Central memory CD8-positive, alpha-beta T cell (primary cell): ENCODE results near the gene HMG20B.
"Not testable (repeated sequence)": the region's sequence is repeated elsewhere in the genome, so short reads cannot be mapped to it uniquely, and the experiment has no call there.

Source experiments
- ATAC-seq: fragments of 150-1000 bp; cut with Tn5 transposase; replicated peaks from 2 replicates; pipeline ENCODE4 v1.10.0; 2022; ENCODE audit warnings: mild to moderate bottlenecking, moderate FRiP score, moderate number of reproducible peaks; ENCODE audit not compliant: poor library complexity, severe bottlenecking; ENCODE audit errors: extremely low read depth
- DNase-seq, 2 donors: peaks; one replicate each; pipeline ENCODE4 v3.0.0; 2021; ENCODE audit warnings: low spot score in 2 of 2
- H3K27ac Mint-ChIP-seq: one replicate; pipeline ENCODE4 v1.8.0; 2022; ENCODE audit warnings: low read depth, mild to moderate bottlenecking, moderate library complexity, mixed read lengths
- H3K27me3 Mint-ChIP-seq: one replicate; pipeline ENCODE4 v1.8.0; 2022; ENCODE audit warnings: mixed read lengths
- H3K36me3 Mint-ChIP-seq: one replicate; pipeline ENCODE4 v1.8.0; 2022; ENCODE audit warnings: mild to moderate bottlenecking, moderate library complexity, mixed read lengths; ENCODE audit not compliant: insufficient read depth
- H3K4me1 Mint-ChIP-seq: one replicate; pipeline ENCODE4 v1.8.0; 2022; ENCODE audit warnings: mixed read lengths
- H3K4me3 Mint-ChIP-seq: one replicate; pipeline ENCODE4 v1.8.0; 2022; ENCODE audit warnings: mild to moderate bottlenecking, moderate library complexity, mixed read lengths
- H3K9me3 Mint-ChIP-seq: one replicate; pipeline ENCODE4 v1.8.0; 2022; ENCODE audit warnings: mixed read lengths

Gene HMG20B

DNA sequence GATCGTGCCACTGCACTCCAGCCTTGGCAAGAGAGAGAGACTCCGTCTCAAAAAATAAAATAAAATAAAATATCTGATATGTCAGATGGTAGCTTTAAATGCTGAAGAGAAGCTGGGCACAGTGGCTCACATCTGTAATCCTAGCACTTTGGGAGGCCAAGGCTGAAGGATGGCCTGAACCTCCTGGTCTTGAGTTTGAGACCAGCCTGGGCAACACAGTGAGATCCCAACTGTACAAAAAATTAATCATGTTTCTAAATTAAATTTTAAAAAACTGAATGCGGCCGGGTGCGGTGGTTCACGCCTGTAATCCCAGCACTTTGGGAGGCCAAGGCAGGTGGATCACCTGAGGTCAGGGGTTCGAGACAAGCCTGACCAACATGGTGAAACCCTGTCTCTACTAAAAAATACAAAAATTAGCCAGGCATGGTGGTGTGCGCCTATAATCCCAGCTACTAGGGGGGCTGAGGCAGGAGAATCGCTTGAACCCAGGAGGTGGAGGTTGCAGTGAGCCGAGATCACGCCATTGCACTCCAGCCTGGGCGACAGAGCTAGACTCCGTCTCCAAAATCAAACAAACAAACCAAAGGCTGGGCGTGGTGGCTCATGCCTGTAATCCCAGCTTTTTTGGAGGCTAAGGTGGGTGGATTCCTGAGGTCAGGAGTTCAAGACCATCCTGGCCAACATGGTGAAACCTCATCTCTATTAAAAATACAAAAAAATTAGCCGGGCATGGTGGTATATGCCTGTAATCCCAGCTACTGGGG, 11.5 kb downstream of the HMG20B start:
- DNase-seq, H3K9me3 Mint-ChIP-seq, H3K27ac Mint-ChIP-seq, H3K4me3 Mint-ChIP-seq, H3K4me1 Mint-ChIP-seq, ATAC-seq, H3K36me3 Mint-ChIP-seq, H3K27me3 Mint-ChIP-seq: not testable (repeated sequence)

DNA sequence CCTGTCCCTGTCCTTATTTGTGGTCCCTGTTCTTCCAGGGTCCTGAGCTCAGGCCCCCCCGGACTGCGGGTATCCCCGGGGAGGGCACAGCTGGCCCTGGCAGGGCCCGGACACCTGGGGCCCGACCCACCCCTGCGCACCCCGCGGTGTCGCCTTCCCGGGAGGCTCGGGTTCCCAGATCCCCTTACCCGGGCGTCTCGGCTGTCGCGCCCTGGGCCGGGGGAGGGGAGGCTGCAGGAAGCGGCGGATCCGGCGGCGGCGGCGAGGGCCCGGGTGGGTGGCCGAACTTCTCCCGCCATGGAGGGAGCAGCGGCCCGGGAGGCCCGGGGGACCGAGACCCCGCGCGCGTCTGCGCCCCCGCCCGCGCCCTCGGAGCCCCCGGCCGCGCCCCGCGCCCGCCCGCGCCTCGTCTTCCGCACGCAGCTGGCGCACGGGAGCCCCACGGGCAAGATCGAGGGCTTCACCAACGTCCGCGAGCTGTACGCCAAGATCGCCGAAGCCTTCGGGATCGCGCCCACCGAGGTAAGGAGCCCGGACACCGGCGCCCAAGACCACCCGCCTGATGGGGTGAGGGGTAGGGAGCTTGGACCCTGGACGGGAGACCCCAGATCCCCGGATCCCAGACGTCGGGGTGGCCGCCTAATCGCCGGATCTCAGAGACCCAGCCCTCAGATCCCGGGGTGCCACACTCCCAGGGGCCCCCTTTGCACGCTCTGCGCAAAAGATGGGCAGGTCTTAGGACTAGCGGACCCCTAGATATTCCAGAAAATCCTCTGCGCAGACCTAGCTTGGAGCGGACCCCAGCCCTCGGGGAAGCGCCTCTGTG, 12.8 kb downstream of the HMG20B start, which contains the start of gene GIPC3:
Gene GIPC3 (plus strand): TSS at position 178 of the 826 bp plus-strand sequence. CDS start 120 bp downstream, at position 298.
- H3K9me3 Mint-ChIP-seq = no peaks in the 10 kb centered on the region
- H3K4me3 Mint-ChIP-seq = no peak within 1 kb of the TSS
- H3K36me3 Mint-ChIP-seq = no peaks in the 10 kb centered on the region
- no peaks in the 10 kb centered on the region for H3K4me1 Mint-ChIP-seq
- no peaks in the 10 kb centered on the region for H3K27me3 Mint-ChIP-seq
- no peak within 1 kb of the TSS for H3K27ac Mint-ChIP-seq
- ATAC-seq = no peak
- no peak for DNase-seq

DNA sequence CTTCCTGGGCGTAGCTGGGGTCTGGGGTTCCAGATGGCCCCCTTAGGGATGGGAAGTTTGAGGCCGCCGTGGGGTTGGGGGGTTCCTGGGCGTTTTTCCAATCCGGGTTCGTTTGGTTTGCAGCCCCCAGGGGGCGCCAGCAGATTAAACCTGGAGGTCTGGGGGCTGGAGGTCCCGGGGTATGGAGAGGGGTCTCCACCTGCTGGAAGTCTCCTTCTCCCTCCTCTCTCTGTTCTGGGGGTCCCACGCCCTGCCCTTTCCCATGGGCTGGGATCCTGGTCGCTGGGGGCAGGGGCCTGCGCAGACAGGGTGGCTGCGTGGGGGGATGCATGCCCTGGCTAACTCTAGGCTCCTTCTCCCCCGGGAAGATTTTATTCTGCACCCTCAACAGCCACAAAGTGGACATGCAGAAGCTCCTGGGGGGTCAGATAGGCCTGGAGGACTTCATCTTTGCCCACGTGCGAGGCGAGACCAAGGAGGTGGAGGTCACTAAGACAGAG, 13.4 kb downstream of the HMG20B start:
- Mint-ChIP-seq H3K9me3 (no peaks in the 10 kb centered on the region), H3K4me1 (no peaks in the 10 kb centered on the region), H3K27ac (no peak overlapping the region), H3K27me3 (no peaks in the 10 kb centered on the region), H3K4me3 (no peak overlapping the region), H3K36me3 (no peaks in the 10 kb centered on the region)
- DNase-seq (no peak), ATAC-seq (no peak)

DNA sequence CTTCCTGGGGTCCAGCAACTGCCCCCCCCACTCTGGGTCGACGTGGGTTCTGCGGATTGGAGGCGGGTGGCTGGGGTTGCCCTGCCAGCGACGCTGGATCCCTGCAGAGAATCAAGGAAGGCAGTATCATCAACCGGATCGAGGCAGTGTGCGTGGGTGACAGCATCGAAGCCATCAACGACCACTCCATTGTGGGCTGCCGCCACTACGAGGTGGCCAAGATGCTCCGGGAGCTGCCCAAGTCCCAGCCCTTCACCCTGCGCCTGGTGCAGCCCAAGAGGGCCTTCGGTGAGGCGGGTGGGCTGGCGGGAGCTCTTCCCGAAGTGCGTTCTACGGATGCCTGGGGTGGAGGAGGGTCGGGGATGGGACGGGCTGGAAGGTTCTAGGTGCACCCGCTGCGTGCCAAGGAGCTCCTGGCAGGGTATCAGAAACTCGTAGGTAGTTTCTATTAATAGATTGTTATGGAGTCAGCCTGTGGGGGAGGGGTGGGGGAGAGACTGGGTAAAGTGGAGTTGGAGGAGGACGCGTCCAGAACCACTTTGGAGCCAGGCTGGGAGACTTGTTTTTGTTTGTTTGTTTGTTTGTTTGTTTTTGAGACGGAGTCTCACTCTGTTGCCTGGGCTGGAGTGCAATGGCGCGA, 14.1 kb downstream of the HMG20B start:
- DNase-seq (no peak), ATAC-seq (no peak)
- H3K4me3 Mint-ChIP-seq = no peak overlapping the region
- no peaks in the 10 kb centered on the region for H3K9me3 Mint-ChIP-seq
- no peaks in the 10 kb centered on the region for H3K27me3 Mint-ChIP-seq
- H3K4me1 Mint-ChIP-seq = no peaks in the 10 kb centered on the region
- no peak overlapping the region for H3K27ac Mint-ChIP-seq
- H3K36me3 Mint-ChIP-seq = no peaks in the 10 kb centered on the region

DNA sequence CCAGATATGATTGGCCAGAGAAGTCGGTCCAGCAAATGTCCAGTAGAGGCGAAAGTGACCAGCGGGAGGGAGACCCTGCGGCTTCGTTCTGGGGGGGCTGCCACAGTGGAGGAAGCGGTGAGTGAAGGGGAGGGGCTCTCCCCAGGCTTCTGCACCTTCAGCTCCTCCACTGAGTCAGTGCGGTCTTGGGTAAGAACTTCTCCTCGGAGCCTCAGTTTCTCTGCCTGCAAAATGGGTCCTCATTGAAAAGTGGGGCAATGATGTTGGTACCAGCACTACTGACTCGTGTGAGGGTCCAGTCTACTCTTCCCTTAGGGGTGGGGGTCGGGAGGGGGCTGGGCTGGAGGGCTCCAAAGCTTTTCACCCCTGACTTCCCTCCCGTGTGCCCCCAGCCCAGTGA, 16.7 kb downstream of the HMG20B start:
- no peak for ATAC-seq
- H3K4me1 Mint-ChIP-seq = no peaks in the 10 kb centered on the region
- H3K9me3 Mint-ChIP-seq = no peaks in the 10 kb centered on the region
- no peaks in the 10 kb centered on the region for H3K36me3 Mint-ChIP-seq
- H3K4me3 Mint-ChIP-seq = no peak overlapping the region
- H3K27me3 Mint-ChIP-seq = no peaks in the 10 kb centered on the region
- no peak overlapping the region for H3K27ac Mint-ChIP-seq
- DNase-seq = no peak

DNA sequence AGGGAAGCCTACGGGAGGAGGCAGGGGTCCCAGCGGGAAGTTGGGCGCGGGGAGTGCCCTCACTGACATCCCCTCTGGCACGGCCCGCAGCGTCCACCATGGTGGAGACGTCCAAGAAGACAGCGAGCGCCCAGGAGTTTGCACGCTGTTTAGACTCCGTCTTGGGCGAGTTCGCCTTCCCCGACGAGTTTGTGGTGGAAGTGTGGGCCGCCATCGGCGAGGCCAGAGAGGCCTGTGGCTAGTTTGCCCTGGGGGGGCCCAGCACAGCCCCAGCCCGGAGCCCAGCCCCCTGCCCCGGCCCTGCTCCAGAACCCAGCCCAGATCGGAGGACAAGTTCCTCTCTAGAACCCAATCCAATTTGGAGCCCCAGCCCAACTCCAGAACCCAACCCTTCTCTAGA, 17.2 kb downstream of the HMG20B start:
- no peak for DNase-seq
- H3K36me3 Mint-ChIP-seq = no peaks in the 10 kb centered on the region
- ATAC-seq = no peak
- H3K4me3 Mint-ChIP-seq = no peak overlapping the region
- no peaks in the 10 kb centered on the region for H3K4me1 Mint-ChIP-seq
- no peaks in the 10 kb centered on the region for H3K27me3 Mint-ChIP-seq
- H3K9me3 Mint-ChIP-seq = no peaks in the 10 kb centered on the region
- H3K27ac Mint-ChIP-seq = no peak overlapping the region

DNA sequence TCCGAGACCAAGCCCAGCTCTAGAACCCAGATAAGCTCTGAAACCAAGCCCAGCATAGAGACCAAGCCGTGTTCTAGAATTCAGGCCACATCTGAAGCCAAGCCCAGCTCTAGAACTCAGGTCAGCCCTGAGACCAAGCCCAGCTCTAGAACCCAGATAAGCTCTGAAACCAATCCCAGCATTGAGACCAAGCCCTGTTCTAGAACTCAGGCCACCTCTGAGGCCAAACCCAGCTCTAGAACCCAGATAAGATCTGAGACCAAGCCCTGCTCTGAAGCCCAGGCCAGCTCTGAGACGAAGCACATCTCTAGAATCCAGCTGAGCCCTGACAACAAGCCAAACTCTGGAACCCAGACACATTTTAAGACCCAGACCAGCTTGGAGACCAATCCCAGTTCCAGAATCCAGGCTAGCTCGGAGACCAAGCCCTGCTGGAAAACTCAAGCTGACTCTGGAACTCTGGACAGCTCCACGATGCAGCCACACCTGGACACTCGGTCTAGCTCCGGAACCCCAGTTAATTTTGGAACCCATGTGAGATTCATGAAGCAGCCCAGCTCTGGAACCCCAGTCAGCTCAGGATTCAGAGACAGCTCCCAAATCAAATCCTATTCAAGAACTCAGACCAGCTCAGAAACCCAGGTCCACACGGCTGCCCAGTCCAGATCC, 18.4 kb downstream of the HMG20B start:
- Mint-ChIP-seq H3K4me3 (no peak overlapping the region), H3K9me3 (no peaks in the 10 kb centered on the region), H3K36me3 (no peaks in the 10 kb centered on the region), H3K27me3 (no peaks in the 10 kb centered on the region), H3K27ac (no peak overlapping the region), H3K4me1 (no peaks in the 10 kb centered on the region)
- ATAC-seq (no peak), DNase-seq (no peak)

DNA sequence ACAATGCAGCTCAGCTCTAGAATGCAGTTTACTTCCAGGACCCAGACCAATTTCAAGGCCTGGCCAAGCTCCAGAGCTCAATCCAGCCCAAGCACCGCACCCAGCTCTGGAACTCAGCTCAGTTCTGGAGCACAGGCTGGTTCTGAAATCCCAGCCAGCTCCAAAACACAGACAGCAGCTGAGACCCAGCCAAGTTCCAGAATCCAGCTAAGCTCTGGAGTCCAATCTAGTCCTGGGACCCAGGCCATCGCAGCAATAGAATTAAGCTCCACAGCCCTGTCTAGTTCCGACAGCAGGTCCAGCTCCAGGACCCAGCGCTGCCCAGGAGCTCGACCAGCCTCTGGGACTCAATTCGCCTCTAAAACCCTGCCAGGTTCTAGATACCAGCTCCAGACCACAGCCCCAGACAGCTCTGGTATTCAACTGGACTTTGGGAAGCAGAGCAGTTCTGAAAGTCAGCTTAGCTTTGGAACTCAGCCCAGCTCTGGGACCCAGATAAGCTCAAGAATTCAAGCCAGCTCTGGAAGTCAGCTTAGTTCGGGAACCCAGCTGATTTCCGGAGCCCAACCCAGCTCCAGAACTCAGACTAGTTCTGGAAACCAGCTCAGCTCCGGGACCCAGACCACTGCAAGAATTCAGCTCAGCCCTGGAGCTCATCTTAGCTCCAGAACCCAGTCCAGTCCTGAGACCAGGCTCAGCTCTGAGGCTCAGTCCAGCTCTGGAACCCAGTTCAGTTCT, 19.3 kb downstream of the HMG20B start:
- Mint-ChIP-seq H3K9me3 (no peaks in the 10 kb centered on the region), H3K4me3 (no peak overlapping the region), H3K36me3 (no peaks in the 10 kb centered on the region), H3K4me1 (no peaks in the 10 kb centered on the region), H3K27me3 (no peaks in the 10 kb centered on the region), H3K27ac (no peak overlapping the region)
- ATAC-seq (no peak), DNase-seq (no peak)

DNA sequence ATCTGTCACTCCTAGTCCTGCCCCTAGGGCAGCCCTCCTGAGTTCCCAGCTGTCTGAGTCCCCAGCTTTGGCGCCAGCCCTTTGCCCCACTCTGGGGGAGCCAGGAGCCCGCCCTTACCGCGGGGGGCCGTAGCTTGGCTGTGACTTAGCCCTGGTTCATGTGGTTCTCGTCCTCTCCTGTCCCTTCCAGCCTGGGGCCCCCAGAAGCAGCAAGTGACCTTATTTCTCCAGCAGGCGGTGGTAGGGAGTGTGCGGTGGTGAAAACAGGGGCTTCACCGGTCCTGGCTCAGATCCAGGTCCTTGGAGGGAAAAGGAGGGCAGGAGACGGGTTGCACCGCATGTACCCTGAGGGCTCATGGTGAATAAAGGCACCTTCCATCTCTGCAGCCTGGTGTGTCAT, 20.4 kb downstream of the HMG20B start:
- Mint-ChIP-seq H3K27ac (peak overlapping the region; percentile 68), H3K36me3 (no peaks in the 10 kb centered on the region), H3K4me3 (no peak overlapping the region), H3K4me1 (no peaks in the 10 kb centered on the region), H3K9me3 (no peaks in the 10 kb centered on the region), H3K27me3 (no peaks in the 10 kb centered on the region)
- DNase-seq = no peak
- no peak for ATAC-seq

DNA sequence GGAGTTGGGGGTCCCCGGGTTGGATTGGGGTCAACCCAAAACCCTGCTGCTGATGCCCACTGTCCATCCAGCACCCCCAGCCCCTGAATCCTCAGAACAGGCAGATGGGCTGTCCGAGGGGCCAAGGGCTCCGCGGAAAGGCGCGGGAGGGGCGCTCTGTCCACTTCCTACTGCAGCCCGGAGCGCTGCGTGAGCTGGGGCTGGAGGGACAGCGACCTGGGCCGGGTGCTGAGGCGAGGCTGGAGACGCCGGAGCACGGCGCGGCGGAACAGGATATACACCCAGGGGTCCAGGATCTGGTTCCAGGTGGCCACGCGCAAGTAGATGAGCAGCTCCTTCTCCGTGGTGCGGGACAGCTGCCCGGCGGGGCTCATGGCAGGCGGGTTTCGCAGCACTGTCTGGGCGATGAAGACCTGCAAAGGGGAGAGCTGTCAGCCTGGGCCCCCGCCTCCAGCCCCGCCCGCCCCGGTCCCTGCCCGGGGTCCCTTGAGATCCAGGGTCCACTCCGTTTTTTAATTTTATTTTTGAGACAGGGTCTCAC, 22.8 kb downstream of the HMG20B start:
- no peak overlapping the region for H3K4me3 Mint-ChIP-seq

DNA sequence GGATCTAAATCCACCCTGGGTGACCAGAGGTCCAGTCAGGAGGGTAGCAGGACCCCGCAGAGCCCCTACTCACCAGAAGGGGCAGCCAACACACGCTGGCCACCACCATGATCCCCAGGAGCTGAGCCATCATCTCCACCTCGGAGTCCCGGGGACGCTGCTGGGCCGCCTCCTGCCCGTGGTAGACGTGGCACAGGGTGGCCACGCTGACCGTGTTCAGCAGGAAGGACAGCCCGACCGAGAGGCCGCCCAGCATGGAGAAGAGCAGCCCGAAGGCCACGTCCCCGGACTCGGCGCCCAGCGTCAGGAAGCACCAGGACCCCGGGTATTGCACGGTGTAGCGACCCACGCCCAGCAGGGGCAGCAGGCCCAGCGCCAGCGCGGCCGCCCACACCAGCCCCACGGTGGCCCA, 27.0 kb downstream of the HMG20B start:
- DNase-seq = no peak
- H3K36me3 Mint-ChIP-seq = no peaks in the 10 kb centered on the region
- H3K27me3 Mint-ChIP-seq = no peaks in the 10 kb centered on the region
- H3K9me3 Mint-ChIP-seq = no peaks in the 10 kb centered on the region
- no peak overlapping the region for H3K27ac Mint-ChIP-seq
- no peaks in the 10 kb centered on the region for H3K4me1 Mint-ChIP-seq
- no peak for ATAC-seq
- no peak overlapping the region for H3K4me3 Mint-ChIP-seq

More for the DNA sequence above, 22.8 kb downstream of the HMG20B start:
- DNase-seq = no peak
- Mint-ChIP-seq H3K9me3 (no peaks in the 10 kb centered on the region), H3K27ac (no peak overlapping the region), H3K4me1 (no peaks in the 10 kb centered on the region), H3K27me3 (no peaks in the 10 kb centered on the region), H3K36me3 (no peaks in the 10 kb centered on the region)
- no peak for ATAC-seq
